ENCODE results near the gene MT1F.

The MT1F gene

GRCh38 chr16:56684256-56684925 is 26.6 kb downstream of the MT1F start:
- Histone ChIP-seq H4K8ac (ENCODE audit: low read depth, low read length) (no peak overlapping the region), H4K5ac (ENCODE audit: low read length) (no peak overlapping the region), H2BK120ac (ENCODE audit: low read depth, low read length) (no peak overlapping the region), H3K56ac (ENCODE audit: low read length) (no peak overlapping the region), H3K36me3 (ENCODE audit: control insufficient read depth, insufficient read depth, low read length) (no peaks in the 10 kb centered on the region), H2BK5ac (ENCODE audit: low read length) (no peak overlapping the region), H2AK5ac (ENCODE audit: low read length) (no peak overlapping the region), H3K23ac (ENCODE audit: low read length) (no peak overlapping the region), H3K4me1 (ENCODE audit: control insufficient read depth, low read depth, low read length) (peaks cover 5% of the 10 kb centered on the region), H3K79me1 (ENCODE audit: low read length) (no peaks in the 10 kb centered on the region), H3K4me3 (ENCODE audit: low read length) (no peak overlapping the region), H3K27ac (ENCODE audit: low read depth, low read length) (no peak overlapping the region), H3K9ac (ENCODE audit: low read length) (no peak overlapping the region), H3K79me2 (ENCODE audit: control insufficient read depth, insufficient read depth, low read length) (no peaks in the 10 kb centered on the region), H2BK15ac (replicated peaks; ENCODE audit: low read depth) (no peak overlapping the region), H3K4me2 (ENCODE audit: low read length) (no peak overlapping the region), H3K18ac (ENCODE audit: low read length) (no peak overlapping the region), H3K27me3 (ENCODE audit: insufficient read depth, low read length, poor library complexity) (no peaks in the 10 kb centered on the region), H3K4ac (ENCODE audit: low read depth, low read length) (no peak overlapping the region)
- DNase-seq, result no peak
- WGBS (ENCODE audit: extremely low coverage, insufficient coverage, low lambda C conversion rate), result no CpG with 5 or more reads among the region's 4 CpGs

DNA sequence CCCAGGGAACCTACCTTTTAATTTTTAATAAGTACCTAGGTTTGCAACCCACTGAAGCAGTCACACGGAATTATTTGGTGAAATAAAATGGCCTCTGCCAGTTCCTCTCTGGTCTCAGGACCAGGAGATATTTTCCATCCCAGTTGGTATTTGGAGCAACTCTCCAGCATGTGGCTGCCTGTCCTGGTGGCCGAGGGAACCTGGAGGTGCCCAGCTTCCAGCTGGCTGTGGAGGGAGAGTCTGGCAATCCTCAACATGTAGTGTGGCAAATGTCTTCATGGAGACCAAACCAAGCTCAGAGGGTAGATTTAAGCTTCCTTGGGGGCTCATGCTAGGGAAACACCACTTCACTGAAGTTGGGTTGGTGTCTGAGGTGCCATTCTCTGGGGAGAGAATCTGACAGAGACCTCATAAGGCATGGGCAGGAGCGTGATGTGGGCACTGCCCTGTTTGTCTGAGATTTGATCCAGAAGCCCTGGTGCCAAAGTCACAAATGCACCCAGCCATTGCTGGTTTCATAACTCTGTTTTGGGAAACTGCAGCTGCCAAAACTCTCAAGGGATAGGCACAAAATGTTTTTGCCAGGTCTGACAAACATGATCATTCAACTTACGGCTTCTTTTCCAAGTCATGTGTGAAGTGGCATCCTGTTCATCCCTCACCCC is 27.3 kb downstream of the MT1F start:
- Histone ChIP-seq H3K36me3 (ENCODE audit: control insufficient read depth, insufficient read depth, low read length) (no peaks in the 10 kb centered on the region), H3K79me2 (ENCODE audit: control insufficient read depth, insufficient read depth, low read length) (no peaks in the 10 kb centered on the region), H3K4ac (ENCODE audit: low read depth, low read length) (no peak overlapping the region), H3K9ac (ENCODE audit: low read length) (no peak overlapping the region), H3K4me1 (ENCODE audit: control insufficient read depth, low read depth, low read length) (peaks cover 5% of the 10 kb centered on the region), H4K5ac (ENCODE audit: low read length) (no peak overlapping the region), H2BK120ac (ENCODE audit: low read depth, low read length) (no peak overlapping the region), H3K23ac (ENCODE audit: low read length) (no peak overlapping the region), H3K27ac (ENCODE audit: low read depth, low read length) (no peak overlapping the region), H2BK15ac (replicated peaks; ENCODE audit: low read depth) (no peak overlapping the region), H2AK5ac (ENCODE audit: low read length) (no peak overlapping the region), H4K8ac (ENCODE audit: low read depth, low read length) (no peak overlapping the region), H3K56ac (ENCODE audit: low read length) (no peak overlapping the region), H3K79me1 (ENCODE audit: low read length) (no peaks in the 10 kb centered on the region), H3K4me3 (ENCODE audit: low read length) (no peak overlapping the region), H2BK5ac (ENCODE audit: low read length) (no peak overlapping the region), H3K4me2 (ENCODE audit: low read length) (no peak overlapping the region), H3K27me3 (ENCODE audit: insufficient read depth, low read length, poor library complexity) (no peaks in the 10 kb centered on the region), H3K18ac (ENCODE audit: low read length) (no peak overlapping the region)
- DNase-seq, result no peak
- WGBS (ENCODE audit: extremely low coverage, insufficient coverage, low lambda C conversion rate), result no CpG with 5 or more reads among the region's 4 CpGs

- Histone ChIP-seq H3K4me1 (ENCODE audit: control insufficient read depth, low read depth, low read length) (peaks cover 5% of the 10 kb centered on the region), H3K4me2 (ENCODE audit: low read length) (no peak overlapping the region), H3K4ac (ENCODE audit: low read depth, low read length) (no peak overlapping the region), H3K36me3 (ENCODE audit: control insufficient read depth, insufficient read depth, low read length) (no peaks in the 10 kb centered on the region), H3K56ac (ENCODE audit: low read length) (no peak overlapping the region), H2AK5ac (ENCODE audit: low read length) (no peak overlapping the region), H3K9ac (ENCODE audit: low read length) (no peak overlapping the region), H4K5ac (ENCODE audit: low read length) (no peak overlapping the region), H3K18ac (ENCODE audit: low read length) (no peak overlapping the region), H3K23ac (ENCODE audit: low read length) (no peak overlapping the region), H3K4me3 (ENCODE audit: low read length) (no peak overlapping the region), H4K8ac (ENCODE audit: low read depth, low read length) (no peak overlapping the region), H2BK5ac (ENCODE audit: low read length) (no peak overlapping the region), H3K27me3 (ENCODE audit: insufficient read depth, low read length, poor library complexity) (no peaks in the 10 kb centered on the region), H3K27ac (ENCODE audit: low read depth, low read length) (no peak overlapping the region), H2BK120ac (ENCODE audit: low read depth, low read length) (no peak overlapping the region), H2BK15ac (replicated peaks; ENCODE audit: low read depth) (no peak overlapping the region), H3K79me1 (ENCODE audit: low read length) (no peaks in the 10 kb centered on the region), H3K79me2 (ENCODE audit: control insufficient read depth, insufficient read depth, low read length) (no peaks in the 10 kb centered on the region)
- WGBS (ENCODE audit: extremely low coverage, insufficient coverage, low lambda C conversion rate), result no CpG with 5 or more reads among the region's 7 CpGs
- no peak for DNase-seq
Measured at GRCh38 chr16:56686758-56687157, 29.0 kb downstream of the MT1F start.

DNA sequence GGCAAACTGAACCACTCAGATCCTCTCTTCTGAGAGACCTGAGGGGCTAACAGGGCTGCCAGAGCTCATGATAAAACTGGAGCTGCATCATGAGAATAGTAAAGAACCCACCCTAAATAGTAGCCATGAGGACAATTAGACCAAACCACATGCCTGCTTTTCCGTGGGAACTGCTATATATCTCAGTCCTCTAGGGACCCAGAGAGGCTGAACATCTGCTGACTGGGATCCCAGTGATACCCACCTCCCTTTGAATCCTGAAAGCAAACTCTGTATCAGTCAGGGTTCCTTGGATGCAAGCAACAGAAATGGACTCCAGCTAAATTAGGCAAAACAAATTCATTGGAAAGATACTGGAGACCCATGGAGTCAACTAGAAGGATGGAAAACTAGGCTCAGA is 31.0 kb downstream of the MT1F start:
- Histone ChIP-seq H3K4me3 (ENCODE audit: low read length) (no peak overlapping the region), H3K9ac (ENCODE audit: low read length) (no peak overlapping the region), H2BK120ac (ENCODE audit: low read depth, low read length) (no peak overlapping the region), H3K79me2 (ENCODE audit: control insufficient read depth, insufficient read depth, low read length) (no peaks in the 10 kb centered on the region), H3K4ac (ENCODE audit: low read depth, low read length) (no peak overlapping the region), H4K8ac (ENCODE audit: low read depth, low read length) (no peak overlapping the region), H3K36me3 (ENCODE audit: control insufficient read depth, insufficient read depth, low read length) (no peaks in the 10 kb centered on the region), H3K79me1 (ENCODE audit: low read length) (no peaks in the 10 kb centered on the region), H3K27ac (ENCODE audit: low read depth, low read length) (no peak overlapping the region), H3K18ac (ENCODE audit: low read length) (no peak overlapping the region), H4K5ac (ENCODE audit: low read length) (no peak overlapping the region), H2BK15ac (replicated peaks; ENCODE audit: low read depth) (no peak overlapping the region), H3K4me1 (ENCODE audit: control insufficient read depth, low read depth, low read length) (no peaks in the 10 kb centered on the region), H3K23ac (ENCODE audit: low read length) (no peak overlapping the region), H2BK5ac (ENCODE audit: low read length) (no peak overlapping the region), H3K56ac (ENCODE audit: low read length) (no peak overlapping the region), H3K27me3 (ENCODE audit: insufficient read depth, low read length, poor library complexity) (no peaks in the 10 kb centered on the region), H3K4me2 (ENCODE audit: low read length) (no peak overlapping the region), H2AK5ac (ENCODE audit: low read length) (no peak overlapping the region)
- no peak for DNase-seq
- WGBS (ENCODE audit: extremely low coverage, insufficient coverage, low lambda C conversion rate), result no CpG with 5 or more reads among the region's 1 CpG

DNA sequence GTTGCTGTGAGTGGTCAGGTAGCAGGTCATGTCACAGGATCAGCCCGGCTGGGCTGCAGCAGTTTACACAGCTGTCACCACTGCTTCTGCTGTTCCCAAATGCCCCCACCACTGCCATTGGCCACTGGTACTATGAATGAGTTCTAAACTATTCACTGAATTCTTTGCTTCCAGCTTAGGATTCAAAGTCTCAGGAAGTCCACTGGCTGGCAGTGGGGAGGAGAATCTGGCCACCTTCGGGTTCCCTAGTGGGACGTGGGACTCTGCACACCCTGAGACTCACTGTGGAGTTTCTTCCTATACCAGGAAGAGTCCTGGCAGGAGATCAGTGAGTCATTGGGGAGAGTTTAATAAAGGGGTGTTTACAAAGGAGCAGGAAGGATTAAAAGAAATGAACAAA is 31.4 kb downstream of the MT1F start:
- WGBS (ENCODE audit: extremely low coverage, insufficient coverage, low lambda C conversion rate), result no CpG with 5 or more reads among the region's 3 CpGs

More for the DNA sequence above, 31.4 kb downstream of the MT1F start:
- Histone ChIP-seq H2BK15ac (replicated peaks; ENCODE audit: low read depth) (no peak overlapping the region), H3K4me2 (ENCODE audit: low read length) (no peak overlapping the region), H2BK5ac (ENCODE audit: low read length) (no peak overlapping the region), H3K27ac (ENCODE audit: low read depth, low read length) (no peak overlapping the region), H3K36me3 (ENCODE audit: control insufficient read depth, insufficient read depth, low read length) (no peaks in the 10 kb centered on the region), H3K79me1 (ENCODE audit: low read length) (no peaks in the 10 kb centered on the region), H3K4ac (ENCODE audit: low read depth, low read length) (no peak overlapping the region), H4K8ac (ENCODE audit: low read depth, low read length) (no peak overlapping the region), H4K5ac (ENCODE audit: low read length) (no peak overlapping the region), H2AK5ac (ENCODE audit: low read length) (no peak overlapping the region), H3K9ac (ENCODE audit: low read length) (no peak overlapping the region), H3K27me3 (ENCODE audit: insufficient read depth, low read length, poor library complexity) (no peaks in the 10 kb centered on the region), H3K79me2 (ENCODE audit: control insufficient read depth, insufficient read depth, low read length) (no peaks in the 10 kb centered on the region), H3K4me3 (ENCODE audit: low read length) (no peak overlapping the region), H3K23ac (ENCODE audit: low read length) (no peak overlapping the region), H3K56ac (ENCODE audit: low read length) (no peak overlapping the region), H2BK120ac (ENCODE audit: low read depth, low read length) (no peak overlapping the region), H3K4me1 (ENCODE audit: control insufficient read depth, low read depth, low read length) (no peaks in the 10 kb centered on the region), H3K18ac (ENCODE audit: low read length) (no peak overlapping the region)
- DNase-seq, result no peak

Data from mesendoderm (in vitro differentiated cells).